Hepatocyte (in vitro differentiated cells): ENCODE measurements around the gene GBP5.

ENCODE experiments used
- CTCF ChIP-seq: fragments of 200-600 bp; sonication (generic); IDR thresholded peaks from 2 replicates; pipeline ENCODE4 v1.5.1; 2016; ENCODE audit warnings: antibody characterized with exemption, mild to moderate bottlenecking; ENCODE audit not compliant: poor library complexity
- EZH2 ChIP-seq: fragments of 200-600 bp; sonication (generic); IDR thresholded peaks from 2 replicates; pipeline ENCODE4 v1.6.1; 2016; ENCODE audit warnings: antibody characterized with exemption, mild to moderate bottlenecking, borderline replicate concordance
- EZH2phosphoT487 ChIP-seq: fragments of 200-600 bp; sonication (generic); IDR thresholded peaks from one replicate; pipeline ENCODE4 v1.6.1; 2018; ENCODE audit warnings: antibody characterized with exemption, mild to moderate bottlenecking, low read depth, moderate library complexity; ENCODE audit not compliant: unreplicated experiment, severe bottlenecking

- TF ChIP-seq CTCF: no peak
- TF ChIP-seq EZH2phosphoT487: no peak
- TF ChIP-seq EZH2: no peak
Observed at GRCh38 chr1:89312572-89312971, 39.9 kb upstream of the GBP5 start.
